Mammary epithelial cell (primary cell): ENCODE data around the gene ST3GAL2.

Experiments used
- CTCF ChIP-seq, 2 donors: IDR thresholded peaks in 1 of 2; conservative IDR thresholded peaks in 1 of 2; 2 replicates each; pipeline ENCODE4 v1.5.1; 2011 to 2012; ENCODE audit warnings: inconsistent platforms in 2 of 2, low read length in 2 of 2, mild to moderate bottlenecking in 2 of 2, control low read depth in 1 of 2, low read depth in 1 of 2; ENCODE audit not compliant: insufficient read depth in 1 of 2; ENCODE audit errors: extremely low read depth in 1 of 2
- EZH2 ChIP-seq: IDR thresholded peaks from 2 replicates; pipeline ENCODE4 v1.6.1; 2012; ENCODE audit warnings: low read length, inconsistent platforms, borderline replicate concordance

DNA sequence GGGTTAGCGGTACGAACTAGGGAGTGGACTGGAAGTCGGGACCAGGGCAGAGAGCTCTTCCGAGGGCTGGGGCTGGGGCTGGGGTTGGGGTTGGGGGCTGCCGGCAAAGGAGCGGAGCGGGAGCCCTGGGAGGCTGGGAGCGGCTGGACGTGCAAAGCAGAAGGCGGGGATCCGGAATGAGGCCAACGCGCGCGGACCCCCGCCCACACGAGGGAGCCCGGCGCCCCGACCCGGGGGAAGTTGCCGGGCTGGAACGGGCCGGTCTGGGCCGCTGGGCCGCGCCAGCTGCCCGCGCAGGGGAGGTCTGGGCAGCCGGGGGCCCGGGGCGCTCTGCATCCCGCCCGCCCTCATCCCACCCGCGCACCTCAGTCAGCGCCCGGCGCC, 323 bp downstream of the ST3GAL2 start:
- TF ChIP-seq CTCF (conservative IDR thresholded peaks at IDR 0.05 in 1 of 2, IDR thresholded peaks at IDR 0.05 in 1 of 2; ENCODE audit: extremely low read depth in 1 of 2, insufficient read depth in 1 of 2, low read depth in 1 of 2, low read length in 2 of 2) (no peak), EZH2 (no peak)
